Measurements from ENCODE around the gene HIGD2A. TPM values are rescaled to one million over a fixed set of nuclear protein-coding genes. Genes with fewer than 3 reads are reported as not detected.

HIGD2A gene, protein sequence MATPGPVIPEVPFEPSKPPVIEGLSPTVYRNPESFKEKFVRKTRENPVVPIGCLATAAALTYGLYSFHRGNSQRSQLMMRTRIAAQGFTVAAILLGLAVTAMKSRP
- 100 to 1,000 TPM; 151 to 163 TPM for polyA plus RNA-seq

DNA sequence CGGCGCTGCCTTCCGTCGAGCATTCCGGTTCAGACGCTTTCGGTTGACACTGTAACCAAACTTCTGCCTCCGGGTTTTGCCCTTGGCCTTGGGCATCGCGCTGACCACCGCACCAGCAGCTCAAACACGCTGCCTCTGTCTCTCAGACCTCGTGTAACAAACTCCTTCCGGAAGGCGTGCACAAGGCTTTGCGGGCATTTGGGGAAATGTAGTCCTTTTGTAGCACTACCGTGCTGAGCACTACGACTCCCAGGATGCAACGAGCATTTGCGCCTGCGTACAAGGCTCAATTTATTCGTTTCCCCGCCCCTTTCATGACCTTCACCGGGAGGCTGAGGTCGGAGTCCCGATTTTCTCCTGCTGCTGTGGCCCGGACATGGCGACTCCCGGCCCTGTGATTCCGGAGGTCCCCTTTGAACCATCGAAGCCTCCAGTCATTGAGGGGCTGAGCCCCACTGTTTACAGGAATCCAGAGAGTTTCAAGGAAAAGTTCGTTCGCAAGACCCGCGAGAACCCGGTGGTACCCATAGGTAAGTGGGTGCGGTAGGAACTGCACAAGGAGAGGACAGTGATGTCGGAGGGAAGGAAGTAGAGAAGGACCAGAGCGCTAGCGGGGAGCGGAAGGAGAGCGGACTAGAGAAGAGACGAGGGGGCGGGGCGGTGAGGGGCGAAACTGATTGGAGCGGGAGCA is at the start of gene HIGD2A, which contains the start of gene NOP16:
HIGD2A (plus strand) TSS at position 308 of the 691 bp plus-strand sequence; CDS start at position 377, 69 bp downstream.
NOP16 (minus strand) TSS at position 155 of the 691 bp plus-strand sequence; CDS start at position 96, 59 bp downstream.
- Histone ChIP-seq H3K4me3 (ENCODE audit: low read depth in 1 of 2, low read length in 2 of 2) (peak within 1 kb of the TSS; percentile 75 to 81), H3K36me3 (ENCODE audit: control insufficient read depth in 2 of 2, insufficient read depth in 2 of 2, low read length in 1 of 2) (peaks cover 4 to 38% of the 10 kb centered on the region in 2 donors), H3K4me1 (ENCODE audit: control insufficient read depth in 2 of 2, insufficient read depth in 2 of 2, low read length in 1 of 2) (peaks cover 0 to 2% of the 10 kb centered on the region in 2 donors), H3K27ac (ENCODE audit: low read depth in 2 of 2, low read length in 1 of 2) (peak within 1 kb of the TSS; percentile 99 to 100), H3K27me3 (ENCODE audit: control insufficient read depth in 1 of 2, insufficient read depth in 2 of 2, low read length in 2 of 2) (no peaks in the 10 kb centered on the region), H3K9me3 (ENCODE audit: control insufficient read depth in 2 of 2, insufficient read depth in 1 of 2, low read depth in 1 of 2, low read length in 1 of 2) (no peaks in the 10 kb centered on the region)
- 0% methylated on average over 47 of the region's 47 CpGs for WGBS, 2 donors

DNA sequence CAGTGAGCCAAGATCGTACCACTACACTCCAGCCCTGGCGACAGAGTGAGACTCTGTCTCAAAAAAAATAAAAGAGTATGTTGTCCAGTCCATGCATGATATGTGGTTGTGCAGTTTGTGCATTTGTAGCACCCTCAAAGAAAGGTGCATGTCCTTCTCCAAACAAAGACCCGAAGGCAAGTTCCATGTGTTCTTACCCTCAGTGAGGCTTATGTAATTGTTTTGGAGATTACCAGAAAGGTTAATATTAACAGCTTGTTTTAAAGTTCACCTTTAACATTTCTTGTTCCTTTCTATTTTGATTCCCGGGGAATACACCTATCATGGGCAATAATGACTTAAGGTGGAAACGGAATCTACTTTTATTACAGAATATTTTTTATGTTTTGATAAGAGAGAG is 49.2 kb upstream of the HIGD2A start:
- no peaks in the 10 kb centered on the region for H3K4me1 ChIP-seq (ENCODE audit: control insufficient read depth in 2 of 2, insufficient read depth in 2 of 2, low read length in 1 of 2)
- H3K27ac ChIP-seq (ENCODE audit: low read depth in 2 of 2, low read length in 1 of 2), result no peak overlapping the region
- no peaks in the 10 kb centered on the region for H3K27me3 ChIP-seq (ENCODE audit: control insufficient read depth in 1 of 2, insufficient read depth in 2 of 2, low read length in 2 of 2)
- 80 to 92% methylated on average over 5 of the region's 5 CpGs for WGBS, 2 donors
- H3K36me3 ChIP-seq (ENCODE audit: control insufficient read depth in 2 of 2, insufficient read depth in 2 of 2, low read length in 1 of 2), result no peaks in the 10 kb centered on the region
- H3K4me3 ChIP-seq (ENCODE audit: low read depth in 1 of 2, low read length in 2 of 2), result no peak overlapping the region
- no peaks in the 10 kb centered on the region for H3K9me3 ChIP-seq (ENCODE audit: control insufficient read depth in 2 of 2, insufficient read depth in 1 of 2, low read depth in 1 of 2, low read length in 1 of 2)

DNA sequence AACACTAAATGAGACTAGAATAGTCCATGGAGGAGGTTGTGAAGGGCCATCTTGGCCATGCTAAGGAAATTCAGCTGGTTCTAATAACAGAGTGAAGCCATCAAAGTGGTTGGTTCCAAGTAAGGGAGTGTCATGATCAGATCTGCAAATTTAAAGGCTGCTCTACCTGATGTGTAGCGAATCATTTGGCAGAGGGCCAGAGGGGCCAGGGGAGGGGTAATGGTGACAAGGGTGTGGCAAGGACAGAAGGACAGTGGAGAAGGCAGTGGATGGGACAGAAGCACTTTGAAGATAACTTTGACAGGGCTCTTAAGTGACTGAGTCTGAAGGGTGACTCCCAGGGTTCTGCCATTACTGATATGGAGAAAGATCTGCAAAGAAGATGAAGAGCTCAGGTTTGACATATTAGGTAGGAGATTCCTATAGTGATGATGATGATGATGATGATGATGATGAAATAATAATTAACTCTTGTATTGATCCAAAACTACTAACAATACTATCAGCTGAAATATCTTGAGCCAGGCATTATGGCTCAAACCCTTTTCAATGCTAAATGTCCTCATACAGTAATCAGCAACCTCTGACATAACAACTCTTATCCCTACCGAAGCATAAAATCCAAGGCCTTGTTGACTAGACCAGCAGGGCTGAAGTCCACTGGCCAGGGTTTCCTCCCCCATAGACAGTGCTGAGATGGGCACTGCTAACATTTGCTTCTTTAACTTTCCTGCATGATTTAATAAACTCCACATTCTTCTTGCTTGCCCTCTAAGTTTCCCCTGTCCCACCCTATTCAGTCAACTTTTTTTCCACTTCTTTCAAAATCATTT is 47.0 kb upstream of the HIGD2A start:
- Histone ChIP-seq H3K36me3 (ENCODE audit: control insufficient read depth in 2 of 2, insufficient read depth in 2 of 2, low read length in 1 of 2) (peaks cover 2 to 8% of the 10 kb centered on the region in 2 donors), H3K4me3 (ENCODE audit: low read depth in 1 of 2, low read length in 2 of 2) (no peak overlapping the region), H3K27me3 (ENCODE audit: control insufficient read depth in 1 of 2, insufficient read depth in 2 of 2, low read length in 2 of 2) (no peaks in the 10 kb centered on the region), H3K4me1 (ENCODE audit: control insufficient read depth in 2 of 2, insufficient read depth in 2 of 2, low read length in 1 of 2) (no peaks in the 10 kb centered on the region), H3K9me3 (ENCODE audit: control insufficient read depth in 2 of 2, insufficient read depth in 1 of 2, low read depth in 1 of 2, low read length in 1 of 2) (no peaks in the 10 kb centered on the region), H3K27ac (ENCODE audit: low read depth in 2 of 2, low read length in 1 of 2) (no peak overlapping the region)
- WGBS, 2 donors, result 69 to 91% methylated on average over 2 of the region's 2 CpGs

DNA sequence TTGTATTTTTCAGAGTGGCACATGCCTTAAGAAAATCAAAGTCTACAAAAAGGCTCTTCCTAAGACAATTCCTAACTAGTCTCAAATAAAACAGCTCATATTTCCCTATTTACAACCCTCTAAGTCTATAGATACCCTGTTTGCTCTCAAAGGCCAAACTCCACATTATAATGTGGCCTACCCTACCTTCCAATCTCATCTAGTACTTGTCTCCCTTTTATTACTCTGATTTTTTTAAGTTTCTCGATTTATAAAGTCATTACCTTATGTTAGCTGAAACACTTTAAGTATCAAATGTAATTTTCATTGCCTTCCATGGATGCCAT is 46.4 kb upstream of the HIGD2A start:
- 91 to 98% methylated on average over 1 of the region's 1 CpG for WGBS, 2 donors
- no peak overlapping the region for H3K4me3 ChIP-seq (ENCODE audit: low read depth in 1 of 2, low read length in 2 of 2)
- H3K27ac ChIP-seq (ENCODE audit: low read depth in 2 of 2, low read length in 1 of 2), result no peak overlapping the region
- H3K4me1 ChIP-seq (ENCODE audit: control insufficient read depth in 2 of 2, insufficient read depth in 2 of 2, low read length in 1 of 2), result no peaks in the 10 kb centered on the region
- no peaks in the 10 kb centered on the region for H3K27me3 ChIP-seq (ENCODE audit: control insufficient read depth in 1 of 2, insufficient read depth in 2 of 2, low read length in 2 of 2)
- no peaks in the 10 kb centered on the region for H3K9me3 ChIP-seq (ENCODE audit: control insufficient read depth in 2 of 2, insufficient read depth in 1 of 2, low read depth in 1 of 2, low read length in 1 of 2)
- H3K36me3 ChIP-seq (ENCODE audit: control insufficient read depth in 2 of 2, insufficient read depth in 2 of 2, low read length in 1 of 2), result peaks cover 2 to 9% of the 10 kb centered on the region in 2 donors

DNA sequence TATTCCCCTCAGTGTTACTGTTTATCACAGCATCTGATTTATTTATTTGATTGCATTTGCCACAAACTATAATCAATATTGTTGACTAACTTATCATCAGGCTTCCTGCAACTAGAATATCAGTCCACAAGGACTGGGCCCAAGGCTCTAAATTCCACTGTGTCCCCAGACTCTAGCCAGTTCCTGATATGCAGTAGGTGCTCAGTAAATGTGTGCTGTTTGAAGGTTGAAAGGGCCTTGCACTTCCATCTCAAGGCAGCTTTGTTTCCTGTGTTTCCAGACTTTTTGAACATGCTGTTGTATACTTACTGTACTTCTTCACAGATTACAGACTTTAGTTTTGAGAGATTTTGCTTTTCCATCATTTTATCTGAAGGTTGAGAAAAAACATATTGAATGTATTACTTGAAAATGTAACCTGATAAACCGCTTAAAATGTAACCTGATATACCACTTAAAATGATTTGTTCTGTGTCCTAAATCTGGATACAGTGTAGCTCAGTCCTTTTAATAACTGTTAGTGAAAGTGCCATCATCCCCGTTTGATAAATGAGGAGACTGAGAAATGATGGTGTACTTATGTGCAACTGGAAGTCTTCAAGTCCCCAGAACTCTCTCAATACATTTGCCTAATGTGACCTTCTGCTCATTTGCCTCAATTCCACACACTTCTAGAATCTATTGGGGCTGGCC is 45.6 kb upstream of the HIGD2A start:
- 58 to 65% methylated on average over 2 of the region's 2 CpGs for WGBS, 2 donors
- no peak overlapping the region for H3K4me3 ChIP-seq (ENCODE audit: low read depth in 1 of 2, low read length in 2 of 2)
- H3K36me3 ChIP-seq (ENCODE audit: control insufficient read depth in 2 of 2, insufficient read depth in 2 of 2, low read length in 1 of 2), result peaks cover 6 to 10% of the 10 kb centered on the region in 2 donors
- H3K27me3 ChIP-seq (ENCODE audit: control insufficient read depth in 1 of 2, insufficient read depth in 2 of 2, low read length in 2 of 2), result no peaks in the 10 kb centered on the region
- H3K4me1 ChIP-seq (ENCODE audit: control insufficient read depth in 2 of 2, insufficient read depth in 2 of 2, low read length in 1 of 2), result no peaks in the 10 kb centered on the region
- H3K9me3 ChIP-seq (ENCODE audit: control insufficient read depth in 2 of 2, insufficient read depth in 1 of 2, low read depth in 1 of 2, low read length in 1 of 2), result no peaks in the 10 kb centered on the region
- H3K27ac ChIP-seq (ENCODE audit: low read depth in 2 of 2, low read length in 1 of 2), result no peak overlapping the region

DNA sequence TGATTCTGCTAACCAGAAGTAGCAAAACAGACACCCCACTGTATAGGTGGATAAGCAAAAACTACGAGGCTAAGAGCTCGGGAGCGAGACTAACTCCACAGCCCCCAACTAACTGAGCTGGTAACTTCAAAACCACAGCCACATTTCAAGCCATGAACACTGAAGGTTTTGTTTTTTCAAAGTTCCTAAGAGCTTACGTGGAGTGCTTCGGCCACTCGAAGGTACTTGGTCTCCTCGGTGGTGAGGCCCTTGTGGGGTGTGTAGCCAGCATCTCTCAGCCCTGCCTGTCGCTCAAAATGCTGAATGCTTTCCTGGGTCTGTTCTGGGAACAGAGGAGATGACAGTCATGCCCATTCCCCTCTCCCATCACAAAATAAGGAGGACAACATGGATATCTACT is 38.1 kb upstream of the HIGD2A start:
- H3K4me3 ChIP-seq (ENCODE audit: low read depth in 1 of 2, low read length in 2 of 2), result no peak overlapping the region
- H3K27ac ChIP-seq (ENCODE audit: low read depth in 2 of 2, low read length in 1 of 2), result no peak overlapping the region
- no peaks in the 10 kb centered on the region for H3K27me3 ChIP-seq (ENCODE audit: control insufficient read depth in 1 of 2, insufficient read depth in 2 of 2, low read length in 2 of 2)
- 91 to 95% methylated on average over 8 of the region's 8 CpGs for WGBS, 2 donors
- H3K9me3 ChIP-seq (ENCODE audit: control insufficient read depth in 2 of 2, insufficient read depth in 1 of 2, low read depth in 1 of 2, low read length in 1 of 2), result no peaks in the 10 kb centered on the region
- no peaks in the 10 kb centered on the region for H3K4me1 ChIP-seq (ENCODE audit: control insufficient read depth in 2 of 2, insufficient read depth in 2 of 2, low read length in 1 of 2)
- H3K36me3 ChIP-seq (ENCODE audit: control insufficient read depth in 2 of 2, insufficient read depth in 2 of 2, low read length in 1 of 2), result peaks cover 17 to 28% of the 10 kb centered on the region in 2 donors

DNA sequence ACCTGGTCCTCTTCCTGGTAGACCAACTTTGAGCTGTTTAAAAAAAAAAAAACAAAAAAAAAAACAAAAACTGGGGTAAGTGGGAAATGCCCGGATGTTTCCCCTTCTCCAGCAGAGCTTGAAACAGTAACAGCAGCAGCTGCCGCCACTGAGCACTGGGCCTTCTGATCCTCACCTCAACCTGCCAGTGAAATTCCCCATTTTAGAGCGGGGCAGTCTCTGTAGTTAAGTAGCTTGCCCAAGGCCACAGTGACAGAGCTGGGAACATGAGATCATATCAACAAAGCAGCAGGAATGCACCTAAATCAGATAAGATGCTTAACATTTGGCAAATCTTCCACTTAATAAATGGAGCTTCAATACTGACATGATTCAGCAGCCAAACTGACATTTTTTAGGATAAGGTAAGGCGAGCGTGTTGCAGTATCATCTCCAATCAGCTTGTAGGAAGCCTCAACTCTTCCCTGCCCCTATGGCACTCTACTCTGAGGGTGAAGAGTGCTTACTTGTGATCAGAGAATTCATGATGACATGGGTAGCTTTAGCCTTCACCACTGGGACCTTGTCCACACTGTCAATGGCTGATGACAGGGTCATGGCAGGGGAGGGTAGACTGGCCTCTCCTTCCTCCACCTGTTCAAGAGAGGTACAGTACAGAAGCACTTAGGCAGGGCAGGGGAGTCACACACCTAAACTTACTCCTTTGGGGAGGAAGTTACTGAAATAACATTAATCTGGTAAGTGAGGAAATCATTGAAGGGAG is 36.3 kb upstream of the HIGD2A start:
- no peaks in the 10 kb centered on the region for H3K27me3 ChIP-seq (ENCODE audit: control insufficient read depth in 1 of 2, insufficient read depth in 2 of 2, low read length in 2 of 2)
- no peak overlapping the region for H3K4me3 ChIP-seq (ENCODE audit: low read depth in 1 of 2, low read length in 2 of 2)
- no peaks in the 10 kb centered on the region for H3K9me3 ChIP-seq (ENCODE audit: control insufficient read depth in 2 of 2, insufficient read depth in 1 of 2, low read depth in 1 of 2, low read length in 1 of 2)
- 93 to 95% methylated on average over 5 of the region's 5 CpGs for WGBS, 2 donors
- peaks cover 15 to 25% of the 10 kb centered on the region in 2 donors for H3K36me3 ChIP-seq (ENCODE audit: control insufficient read depth in 2 of 2, insufficient read depth in 2 of 2, low read length in 1 of 2)
- H3K4me1 ChIP-seq (ENCODE audit: control insufficient read depth in 2 of 2, insufficient read depth in 2 of 2, low read length in 1 of 2), result no peaks in the 10 kb centered on the region
- H3K27ac ChIP-seq (ENCODE audit: low read depth in 2 of 2, low read length in 1 of 2), result no peak overlapping the region

DNA sequence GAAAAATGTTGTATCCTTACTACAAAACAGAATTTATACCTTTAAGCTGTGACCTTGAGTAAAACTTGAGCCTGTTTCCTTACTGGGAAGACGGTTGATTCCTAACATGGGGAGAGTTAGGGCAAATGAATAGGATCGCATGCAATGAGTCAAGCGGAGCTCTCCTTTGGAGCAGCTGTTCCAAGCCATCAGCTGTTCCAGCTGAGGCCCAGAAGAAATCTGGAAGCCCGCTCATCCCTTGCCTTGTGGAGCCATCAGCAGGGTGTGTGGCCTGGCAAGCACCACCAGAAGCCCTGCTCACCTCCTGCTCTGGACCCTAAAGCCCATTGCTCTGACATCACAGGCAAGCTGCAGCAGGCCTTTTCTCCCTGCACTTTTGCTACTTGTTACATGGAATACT is 35.0 kb upstream of the HIGD2A start:
- 93 to 96% methylated on average over 4 of the region's 4 CpGs for WGBS, 2 donors
- Histone ChIP-seq H3K36me3 (ENCODE audit: control insufficient read depth in 2 of 2, insufficient read depth in 2 of 2, low read length in 1 of 2) (peaks cover 11 to 23% of the 10 kb centered on the region in 2 donors), H3K27ac (ENCODE audit: low read depth in 2 of 2, low read length in 1 of 2) (no peak overlapping the region), H3K9me3 (ENCODE audit: control insufficient read depth in 2 of 2, insufficient read depth in 1 of 2, low read depth in 1 of 2, low read length in 1 of 2) (no peaks in the 10 kb centered on the region), H3K27me3 (ENCODE audit: control insufficient read depth in 1 of 2, insufficient read depth in 2 of 2, low read length in 2 of 2) (no peaks in the 10 kb centered on the region), H3K4me3 (ENCODE audit: low read depth in 1 of 2, low read length in 2 of 2) (no peak overlapping the region), H3K4me1 (ENCODE audit: control insufficient read depth in 2 of 2, insufficient read depth in 2 of 2, low read length in 1 of 2) (no peaks in the 10 kb centered on the region)
